ENCODE results near the gene MAEA. TPM values are rescaled to one million over a fixed set of nuclear protein-coding genes. Genes with fewer than 3 reads are reported as not detected.

MAEA gene
- total RNA-seq: 36.6 and 74.1 TPM in 2 replicates

GRCh38 chr4:1289207-1290164, at the start of gene MAEA:
MAEA (plus strand) TSS chr4:1289891; CDS start chr4:1289914, 23 bp downstream.

GRCh38 chr4:1248245-1249147, 41.2 kb upstream of the MAEA start, which contains the start of gene CTBP1:
CTBP1 (minus strand) TSS chr4:1249130; CDS start chr4:1241331, 7,799 bp downstream.

GRCh38 chr4:1346781-1347409, 57.2 kb downstream of the MAEA start, which contains the start of gene UVSSA:
UVSSA (plus strand) TSS chr4:1347208; CDS start chr4:1348092, 884 bp downstream.

Other genes with a start within 250 kb of the MAEA start
- gene RNF212, start 176.3 kb upstream of the MAEA start, total RNA-seq: 0.68 and 0.71 TPM in 2 replicates
- gene SPON2, start 117.3 kb upstream of the MAEA start, total RNA-seq: 3.1 and 16.9 TPM in 2 replicates
- 175 and 279 TPM in 2 replicates for gene CTBP1, start 40.8 kb upstream of the MAEA start, total RNA-seq
- gene UVSSA, start 57.3 kb downstream of the MAEA start, total RNA-seq: 9.6 and 15.9 TPM in 2 replicates
- gene NKX1-1, start 116.6 kb downstream of the MAEA start, total RNA-seq: not detected in 2 replicates